Renal pelvis (tissue), 4 donors: ENCODE results near the gene GALR2. TPM values are rescaled to one million over a fixed set of nuclear protein-coding genes. Genes with fewer than 3 reads are reported as not detected.

Experiments used
- DNase-seq: peaks from one replicate; pipeline ENCODE4 v3.0.0-alpha.2; 2013
- polyA plus RNA-seq, 3 donors: library from polyadenylated mRNA; unstranded; fragments of 120-200 nt; gene quantifications; one replicate each; pipeline ENCODE4 v1.2.1, GENCODE V29; 2013; ENCODE audit not compliant: insufficient read length in 3 of 3

Gene GALR2
- polyA plus RNA-seq, 3 donors = 0.24 to 0.87 (median 0.33) TPM

DNA sequence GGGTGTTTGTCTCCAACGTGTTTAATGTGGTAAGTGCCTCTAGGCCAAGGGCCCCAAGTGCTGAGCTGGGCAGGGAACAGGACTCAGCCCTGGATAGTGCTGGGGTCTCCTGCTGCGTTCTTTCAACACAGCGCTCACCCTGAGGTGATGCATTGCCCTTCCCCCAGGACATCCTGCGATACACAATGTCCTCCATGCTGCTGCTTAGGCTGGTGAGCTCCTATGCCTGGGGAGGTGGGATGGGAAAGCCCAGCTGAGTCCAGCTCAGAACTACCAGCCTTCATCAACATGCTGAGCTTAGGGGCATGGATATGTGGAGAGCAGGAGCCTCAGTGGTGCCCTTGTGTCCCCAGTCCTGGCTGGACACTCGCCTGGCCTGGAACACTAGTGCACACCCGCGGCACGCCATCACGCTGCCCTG lies 5.0 kb downstream of the GALR2 start:
- no peak for DNase-seq

DNA sequence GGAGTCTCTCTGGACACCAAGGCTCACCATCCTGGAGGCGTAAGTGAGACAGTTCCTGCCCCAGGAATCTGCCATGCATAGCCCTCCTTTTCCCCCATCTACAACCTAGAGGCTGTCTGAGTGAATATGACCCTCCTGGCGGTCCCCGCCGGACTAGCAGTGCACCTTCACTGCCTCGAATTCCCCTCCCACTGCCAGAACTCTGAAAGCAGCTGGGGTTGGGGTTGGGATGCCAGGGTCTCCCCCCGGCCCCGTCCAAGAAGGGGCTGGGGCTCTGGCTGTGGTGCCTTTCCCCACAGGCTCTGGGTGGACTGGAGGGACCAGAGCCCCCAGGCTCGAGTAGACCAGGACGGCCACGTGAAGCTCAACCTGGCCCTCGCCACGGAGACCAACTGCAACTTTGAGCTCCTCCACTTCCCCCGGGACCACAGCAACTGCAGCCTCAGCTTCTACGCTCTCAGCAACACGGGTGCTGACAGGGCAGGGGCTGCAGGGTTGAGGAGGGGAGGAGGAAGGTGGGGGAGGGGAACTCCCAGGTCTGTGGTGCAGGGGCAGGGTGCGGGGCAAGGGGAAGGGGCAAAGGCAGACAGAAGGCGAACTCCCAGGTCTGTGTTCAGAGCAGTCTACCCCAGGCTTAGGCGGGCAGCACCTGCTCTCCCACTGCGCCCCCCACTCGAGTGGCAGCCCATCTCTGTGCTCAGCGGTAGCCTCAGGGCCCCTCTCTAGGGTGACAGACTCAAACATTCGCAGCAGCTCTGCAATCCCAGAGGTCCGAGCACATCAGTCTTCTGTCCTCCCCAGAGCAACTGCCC lies 5.6 kb downstream of the GALR2 start:
- DNase-seq = no peak

DNA sequence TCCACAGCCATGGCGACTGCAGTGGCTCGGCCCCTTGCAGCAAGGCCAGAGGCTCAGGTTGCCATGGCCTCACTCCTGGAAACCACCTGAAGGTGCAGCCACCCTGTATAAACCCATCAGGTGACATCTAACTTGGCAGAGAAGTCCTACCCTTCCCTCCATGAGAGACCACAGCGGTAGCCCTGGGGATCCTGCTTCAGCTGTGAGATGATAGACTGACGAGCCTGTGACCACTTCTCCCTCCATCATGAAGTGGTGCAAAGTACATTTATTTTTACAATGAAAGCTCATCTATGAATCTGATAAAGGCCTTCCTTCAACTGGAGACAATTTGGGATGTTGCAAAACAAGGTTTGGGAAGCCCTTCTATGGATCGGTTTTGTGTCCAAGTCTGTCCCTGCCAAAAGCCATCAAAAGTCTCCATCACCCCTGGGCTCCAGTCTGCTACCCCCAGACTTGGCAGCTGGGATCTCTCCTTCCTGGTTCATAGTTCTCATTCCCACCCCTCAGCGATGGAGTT lies 6.2 kb downstream of the GALR2 start:
- no peak for DNase-seq

DNA sequence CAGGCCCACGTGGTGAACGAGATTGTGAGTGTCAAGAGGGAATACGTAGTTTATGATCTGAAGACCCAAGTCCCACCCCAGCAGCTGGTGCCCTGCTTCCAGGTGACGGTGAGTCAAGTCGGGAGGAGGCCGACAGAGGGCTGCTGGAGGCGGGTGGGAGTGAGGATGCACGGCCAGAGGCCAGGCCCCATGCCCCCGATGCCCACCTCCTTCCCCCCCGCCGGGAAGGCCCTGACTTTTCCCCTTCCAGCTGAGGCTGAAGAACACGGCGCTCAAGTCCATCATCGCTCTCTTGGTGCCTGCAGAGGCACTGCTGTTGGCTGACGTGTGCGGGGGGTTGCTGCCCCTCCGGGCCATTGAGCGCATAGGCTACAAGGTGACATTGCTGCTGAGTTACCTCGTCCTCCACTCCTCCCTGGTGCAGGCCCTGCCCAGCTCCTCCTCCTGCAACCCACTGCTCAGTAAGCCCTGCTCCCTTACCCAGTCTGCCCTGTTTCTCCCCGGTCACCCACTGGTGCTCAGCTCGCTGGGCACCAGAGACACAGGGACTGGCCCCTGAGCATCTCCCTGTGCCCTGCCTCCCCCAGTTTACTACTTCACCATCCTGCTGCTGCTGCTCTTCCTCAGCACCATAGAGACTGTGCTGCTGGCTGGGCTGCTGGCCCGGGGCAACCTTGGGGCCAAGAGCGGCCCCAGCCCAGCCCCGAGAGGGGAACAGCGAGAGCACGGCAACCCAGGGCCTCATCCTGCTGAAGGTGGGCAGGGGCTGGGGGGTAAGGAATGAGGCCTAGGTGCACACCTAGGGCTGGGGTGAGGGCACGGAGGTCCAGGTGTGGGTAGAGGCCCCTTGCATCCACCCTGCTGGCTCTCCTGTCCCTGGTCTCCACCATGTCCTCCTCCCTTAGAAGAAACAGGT lies 7.0 kb downstream of the GALR2 start:
- DNase-seq = no peak

DNA sequence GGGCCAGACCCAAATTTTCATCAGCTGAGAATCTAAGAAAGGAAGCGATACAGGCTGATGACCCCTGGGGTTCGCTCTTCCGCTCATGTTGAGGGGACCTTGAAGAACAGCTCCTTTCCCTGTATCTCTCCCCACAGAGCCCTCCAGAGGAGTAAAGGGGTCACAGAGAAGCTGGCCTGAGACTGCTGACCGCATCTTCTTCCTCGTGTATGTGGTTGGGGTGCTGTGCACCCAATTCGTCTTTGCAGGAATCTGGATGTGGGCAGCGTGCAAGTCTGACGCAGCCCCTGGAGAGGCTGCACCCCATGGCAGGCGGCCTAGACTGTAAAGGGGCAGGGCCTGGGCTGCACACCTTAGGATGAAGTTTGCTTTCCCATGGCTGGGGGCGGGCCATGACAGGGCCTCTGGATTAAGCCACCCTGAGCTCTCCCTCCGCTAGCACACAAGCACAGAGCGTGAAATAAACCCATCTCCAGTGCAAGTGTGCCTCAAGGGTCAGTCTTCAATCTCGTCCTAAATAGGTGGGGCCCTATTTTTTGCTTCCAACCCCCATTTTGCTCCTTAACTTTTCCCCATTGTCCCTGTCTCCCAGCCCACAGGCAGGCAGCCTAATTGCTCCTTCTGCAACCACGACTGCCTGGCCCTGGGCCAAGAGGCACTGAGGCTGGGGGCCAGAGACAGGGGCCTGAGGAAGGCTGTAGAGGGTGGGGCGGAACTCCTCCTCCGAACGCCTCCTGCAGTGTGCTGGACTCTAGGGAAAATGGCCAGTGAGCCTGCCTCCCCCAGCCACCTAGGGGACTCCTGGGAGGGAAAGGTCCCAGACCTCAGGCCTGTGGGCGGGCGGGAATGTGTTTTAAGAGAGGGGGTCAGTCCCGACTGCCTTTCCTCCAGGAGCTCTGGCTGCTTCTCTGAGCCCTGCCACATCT lies 8.0 kb downstream of the GALR2 start:
- no peak for DNase-seq

DNA sequence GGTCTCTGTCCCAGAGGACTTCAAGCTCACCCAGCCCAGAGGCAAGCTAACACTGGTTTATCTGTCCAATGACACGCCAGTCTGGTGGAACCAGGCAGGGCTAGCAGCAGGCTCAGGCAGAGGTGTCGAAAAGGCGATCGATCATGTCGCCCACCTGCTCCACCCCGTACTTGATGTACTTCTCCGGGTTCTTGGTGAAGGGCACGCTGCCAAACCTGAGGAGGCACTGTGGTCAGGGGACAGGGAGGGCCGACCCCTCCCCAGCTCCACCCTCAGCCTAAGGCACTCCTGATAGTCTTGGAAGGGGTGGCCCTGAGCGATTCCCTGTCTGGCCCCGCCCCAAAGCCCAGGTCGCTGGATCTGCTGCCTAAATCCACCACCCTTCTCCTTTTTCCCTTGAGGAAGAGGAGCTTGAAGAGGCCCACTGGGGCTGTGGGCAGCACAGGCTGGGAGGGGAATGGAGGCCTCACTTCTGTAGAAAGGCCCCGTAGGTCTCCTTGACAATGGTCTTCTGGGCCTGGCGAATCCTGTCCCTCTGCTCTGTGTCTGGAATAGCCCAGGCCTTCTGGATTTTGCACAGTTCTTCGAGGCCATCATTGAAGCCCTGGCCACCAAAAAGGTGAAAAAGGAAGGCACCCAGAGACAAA lies 9.1 kb downstream of the GALR2 start:
- DNase-seq = no peak

DNA sequence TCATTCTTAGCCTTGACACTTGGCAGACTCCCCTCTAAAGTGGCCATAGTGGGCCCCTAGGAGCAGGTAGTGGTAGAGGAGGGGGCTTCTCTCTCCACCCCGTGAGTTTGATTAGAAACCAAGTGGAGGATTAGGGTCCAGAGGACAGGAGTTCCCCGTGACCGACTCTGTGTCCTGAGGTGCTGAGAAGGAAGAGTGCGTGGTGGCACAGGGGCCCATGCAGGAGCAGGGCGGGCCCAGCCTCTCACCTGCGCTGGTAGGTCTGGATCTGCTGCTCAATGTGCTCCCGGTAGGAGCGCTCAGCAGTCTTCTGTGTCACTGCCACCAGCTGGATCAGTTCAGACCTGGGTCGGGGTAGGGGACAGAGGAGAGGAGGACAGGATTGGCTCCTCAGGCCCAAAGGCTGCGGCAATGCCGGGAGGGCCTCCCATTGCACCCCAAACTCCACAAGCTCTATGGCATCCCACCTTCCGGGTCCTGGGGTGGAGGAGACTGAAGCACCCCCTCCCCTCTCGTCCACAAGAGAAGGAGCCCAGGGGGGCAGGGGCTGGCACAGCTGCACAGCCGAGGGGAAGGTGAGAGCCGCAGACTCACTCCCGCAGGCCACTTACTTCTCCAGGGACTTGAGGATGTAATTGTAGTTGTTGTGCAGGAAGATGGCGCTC lies 10.6 kb downstream of the GALR2 start:
- DNase-seq = no peak

DNA sequence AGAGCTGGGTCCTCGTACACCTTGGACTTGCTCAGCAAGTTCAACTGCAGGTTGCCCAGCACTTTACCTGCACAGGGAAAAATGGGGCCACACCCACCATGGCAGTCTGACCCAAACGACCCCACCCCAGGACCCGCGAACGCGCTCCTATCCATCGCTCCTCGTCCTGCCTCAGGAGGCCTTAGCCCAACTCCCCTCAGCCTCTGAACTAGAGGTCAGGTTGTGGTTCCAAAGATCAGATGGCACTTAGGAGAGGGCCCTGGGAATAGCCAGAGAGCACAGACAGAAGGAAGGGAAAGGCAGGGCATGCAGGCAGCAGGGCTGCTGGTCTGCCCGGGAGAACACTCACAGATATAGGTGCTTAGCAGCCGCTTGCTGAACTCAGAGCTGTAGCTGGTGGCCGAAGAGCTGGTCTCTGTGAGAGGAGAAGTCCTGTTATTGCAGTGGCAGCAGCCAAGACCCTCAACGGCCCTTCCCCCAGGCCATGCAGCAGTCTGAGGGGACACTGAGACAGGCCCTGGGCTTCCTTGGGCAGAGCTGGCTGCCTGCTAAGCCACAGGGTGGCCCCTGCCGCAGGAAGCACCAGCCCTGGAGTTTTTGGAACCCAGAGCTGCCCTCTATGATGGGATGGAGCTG lies 11.3 kb downstream of the GALR2 start:
- DNase-seq = no peak

DNA sequence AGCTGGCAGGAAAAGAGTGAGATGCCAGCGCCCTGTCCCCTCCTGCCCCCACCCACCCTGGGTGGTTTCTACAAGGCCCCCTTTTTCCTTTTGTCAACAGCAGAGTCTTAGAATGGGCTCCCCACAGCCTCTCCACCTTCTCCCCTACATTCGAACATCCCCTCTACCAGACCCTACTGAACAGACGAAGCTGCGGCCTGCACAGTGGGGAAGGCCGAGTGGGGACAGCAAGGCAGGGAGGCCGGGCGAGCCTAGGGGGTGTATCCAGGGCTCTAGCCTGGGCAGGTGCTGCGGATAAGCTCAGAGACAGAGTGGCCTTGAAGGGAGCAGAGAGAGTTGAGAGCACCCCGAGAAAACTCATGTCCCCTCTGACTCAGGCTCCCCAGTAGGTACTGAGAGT lies 11.8 kb downstream of the GALR2 start:
- no peak for DNase-seq

DNA sequence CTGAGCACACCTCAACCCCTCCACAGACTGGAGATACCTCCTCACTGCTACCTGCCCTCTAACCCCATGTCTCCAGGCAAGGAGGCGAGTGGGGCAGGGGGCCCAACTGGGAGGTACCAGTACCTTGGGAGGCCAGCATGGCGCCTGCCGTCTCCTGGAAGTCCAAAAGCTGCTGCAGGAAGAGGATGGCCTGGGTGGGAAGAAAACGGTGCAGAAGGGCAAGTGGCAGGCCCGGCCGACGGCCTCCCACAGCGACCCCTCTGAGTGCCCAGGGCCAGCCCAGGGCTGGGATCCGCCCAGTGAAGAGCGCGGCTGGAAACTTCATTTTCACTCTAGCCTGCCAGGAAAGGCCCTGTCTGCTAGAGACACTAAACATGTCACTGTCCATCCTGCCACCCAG lies 12.9 kb downstream of the GALR2 start:
- no peak for DNase-seq

DNA sequence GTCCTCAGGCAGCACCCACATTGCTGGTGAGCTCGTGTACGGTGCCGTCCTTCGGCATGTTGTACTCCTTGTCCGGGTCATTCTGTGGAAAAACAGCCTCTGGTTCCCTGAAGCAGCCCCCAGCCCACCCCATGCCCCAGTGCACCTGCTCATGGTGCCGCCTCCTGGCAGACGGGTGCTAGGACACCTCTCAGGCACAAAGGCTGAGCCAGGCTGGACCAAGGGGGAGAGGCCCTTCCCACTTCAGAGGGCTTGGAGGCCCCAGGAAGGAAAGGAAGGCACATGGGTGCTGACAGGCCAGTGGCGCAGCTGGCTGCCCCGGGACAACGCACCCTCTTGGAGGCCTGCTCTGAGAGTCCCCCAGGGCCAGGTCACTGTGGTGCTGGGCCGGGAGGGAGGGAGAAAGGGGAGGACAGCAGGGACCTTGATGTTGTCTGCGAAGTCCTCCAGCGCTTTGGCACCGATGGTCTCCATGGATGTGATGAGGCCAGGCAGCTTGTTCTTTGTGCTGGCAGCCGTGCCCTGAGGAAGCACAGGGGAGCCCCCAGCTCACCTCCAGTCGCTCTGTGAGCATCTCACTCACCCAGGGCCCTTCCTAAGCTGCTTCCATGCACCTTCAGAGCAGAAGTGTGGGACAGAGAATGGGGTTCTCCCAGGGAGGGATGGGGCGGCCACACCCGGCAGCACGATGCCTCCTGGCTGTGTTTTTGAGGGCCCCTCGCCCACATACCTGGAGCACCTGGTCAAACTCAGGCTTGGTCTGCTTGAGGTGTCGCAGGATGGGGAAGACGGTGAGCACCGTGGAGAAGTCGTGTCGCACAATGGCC lies 13.7 kb downstream of the GALR2 start:
- no peak for DNase-seq

DNA sequence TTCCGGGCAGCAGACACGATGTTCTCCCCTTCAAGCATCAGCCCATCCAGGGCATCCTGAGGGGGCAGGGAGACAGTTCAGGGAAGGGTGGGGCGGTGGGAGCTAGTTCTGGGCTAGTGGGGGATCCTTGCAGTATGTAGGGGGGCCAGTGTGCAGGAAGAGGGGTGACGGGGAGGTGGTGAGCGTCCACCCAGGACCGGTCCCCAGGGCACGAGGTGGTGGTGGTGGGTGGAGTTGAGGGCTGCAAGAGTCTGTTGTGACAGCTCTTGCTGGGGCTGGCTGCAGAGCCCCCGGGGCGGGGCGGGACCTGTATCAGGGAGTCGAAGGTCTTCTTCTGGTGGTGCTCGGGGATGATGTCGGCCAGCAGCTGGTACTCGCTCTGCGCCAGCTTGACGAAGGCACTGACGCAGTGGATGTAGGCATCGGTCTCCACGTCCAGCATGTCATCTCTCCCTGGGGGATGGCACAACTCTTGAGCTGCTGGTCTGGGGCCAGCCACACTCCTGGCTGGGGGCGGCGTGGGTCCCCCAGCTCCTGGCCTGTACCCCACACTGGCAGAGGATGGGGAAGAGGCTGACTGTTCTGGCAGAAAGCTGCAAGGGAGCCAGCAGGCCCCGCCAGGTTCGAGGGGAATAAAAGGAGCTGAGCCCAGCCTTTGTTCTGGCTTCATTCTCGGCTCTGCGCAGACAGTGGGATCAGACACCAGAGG lies 14.4 kb downstream of the GALR2 start:
- DNase-seq = no peak

DNA sequence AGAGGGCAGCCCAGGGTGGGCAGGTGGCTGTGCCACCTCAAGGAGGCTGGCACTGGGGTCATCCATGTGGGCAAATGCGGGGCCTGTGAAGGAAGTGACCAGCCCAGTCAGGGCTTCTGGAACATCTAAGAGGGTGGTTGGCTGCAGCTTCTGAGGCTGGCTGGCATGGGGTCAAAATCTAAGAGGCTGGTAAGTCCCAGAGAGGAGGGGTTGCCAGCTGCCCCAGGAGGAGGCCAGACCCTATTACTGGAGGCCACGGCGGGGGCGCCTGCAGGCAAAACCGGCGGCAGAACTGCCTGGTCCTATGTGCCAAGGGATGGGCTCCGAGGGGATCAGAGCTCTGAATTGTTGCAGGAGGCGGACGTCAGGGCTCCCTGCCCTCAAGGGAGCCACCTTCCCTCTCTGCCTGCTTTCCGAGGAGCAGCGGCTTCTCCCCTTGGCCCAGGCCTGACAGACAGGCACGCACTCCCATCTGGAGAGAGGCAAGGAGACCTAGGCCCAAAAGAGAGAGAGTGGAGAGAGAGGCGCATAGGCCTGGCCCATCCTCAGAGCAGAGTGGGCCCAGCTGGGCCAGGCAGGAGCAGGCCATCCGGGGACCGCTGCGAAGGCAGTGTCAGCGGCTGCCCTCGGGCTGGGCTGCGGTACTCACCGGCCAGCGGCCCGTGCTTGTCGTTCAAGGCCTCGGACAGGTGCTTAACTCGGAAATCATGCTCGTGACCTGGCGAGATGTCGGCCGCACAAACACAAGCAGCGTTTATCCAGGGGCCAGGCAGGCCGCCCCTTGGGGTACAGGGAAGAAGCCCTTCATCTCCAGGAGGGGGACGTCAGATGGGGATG lies 15.3 kb downstream of the GALR2 start:
- no peak for DNase-seq

DNA sequence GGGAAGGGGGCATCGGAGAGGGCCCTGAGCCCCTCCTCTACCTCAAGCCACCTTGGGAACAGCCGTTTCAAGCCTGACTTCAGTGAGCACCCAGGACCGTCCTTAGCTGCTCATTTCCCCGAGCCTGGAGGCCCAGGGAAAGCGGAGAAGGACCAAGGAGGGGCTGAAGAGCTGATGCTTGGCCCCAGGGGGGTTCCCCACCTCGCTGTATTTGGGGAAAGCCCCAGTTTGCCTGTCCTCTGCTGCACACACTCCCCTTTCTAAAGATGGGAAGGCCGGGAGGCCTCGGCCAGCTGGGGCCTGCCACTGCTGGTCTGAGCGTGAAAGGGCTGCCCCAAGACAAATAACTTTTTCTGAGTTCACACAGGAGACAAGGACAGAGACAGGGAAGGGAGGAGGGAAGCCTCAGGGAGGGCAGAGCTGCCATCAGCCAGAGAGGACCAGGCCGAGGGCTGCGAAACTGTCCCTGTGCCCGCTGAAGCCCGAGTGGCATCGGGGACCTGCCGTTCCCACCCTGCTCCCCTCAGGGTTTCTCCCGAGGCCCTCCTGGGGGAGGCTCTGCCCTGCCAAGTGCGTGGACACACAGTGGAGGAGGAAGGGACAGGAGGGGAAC lies 16.0 kb downstream of the GALR2 start:
- DNase-seq = no peak

DNA sequence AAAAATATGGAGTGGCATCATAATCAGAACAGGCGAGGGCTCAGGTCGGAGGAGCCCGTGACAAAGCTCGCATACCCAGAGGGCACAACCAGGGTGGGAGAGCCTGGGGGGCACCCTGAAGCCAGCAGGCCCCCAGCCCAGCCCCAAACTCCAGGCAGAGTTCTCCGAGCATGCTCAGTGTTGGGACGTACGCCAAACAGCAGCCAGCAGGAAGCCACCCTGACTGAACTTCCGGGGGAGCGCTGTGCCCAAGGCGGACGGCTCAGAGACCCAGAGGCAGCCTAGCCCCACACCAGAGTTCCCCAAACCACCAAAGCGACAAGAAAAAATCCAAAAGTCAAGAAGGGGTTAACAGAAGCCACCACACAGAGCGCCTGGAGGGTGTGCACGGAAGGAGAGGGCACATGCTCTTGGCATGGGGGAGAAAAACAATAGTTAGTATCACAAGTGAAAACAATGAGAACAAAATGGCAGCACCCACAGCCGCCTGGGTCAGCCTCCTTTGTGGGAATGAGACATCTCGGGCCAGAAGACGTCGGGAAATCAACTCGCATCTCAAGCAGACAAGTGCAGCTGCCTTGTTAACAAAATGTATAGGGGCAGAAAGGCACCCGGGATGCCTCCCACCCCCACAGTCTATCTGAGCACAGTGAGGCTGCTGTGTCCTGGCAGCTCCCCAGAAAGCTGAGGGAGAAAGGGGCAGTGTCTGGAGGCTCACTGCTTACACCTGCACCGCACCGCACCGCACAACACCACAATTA lies 17.1 kb downstream of the GALR2 start:
- DNase-seq = no peak
